HepG2 (cell line): Measurements from ENCODE around the gene NCOA3. TPM values are rescaled to one million over a fixed set of nuclear protein-coding genes. Genes with fewer than 3 reads are reported as not detected.

Experiments
- CAMTA2 ChIP-seq: sonication (generic); formaldehyde crosslinking; IDR thresholded peaks from 2 replicates; pipeline ENCODE4 v1.4.0; 2020; ENCODE audit warnings: mild to moderate bottlenecking, missing genetic modification reagents, borderline replicate concordance
- DMAP1 ChIP-seq: IDR thresholded peaks from 2 replicates; pipeline ENCODE4 v1.6.1; 2016
- EEA1 ChIP-seq: sonication (generic); formaldehyde crosslinking; IDR thresholded peaks from 2 replicates; pipeline ENCODE4 v1.5.1; 2020; ENCODE audit warnings: mild to moderate bottlenecking, missing genetic modification reagents, borderline replicate concordance
- NCOA5 ChIP-seq: sonication (generic); formaldehyde crosslinking; IDR thresholded peaks from 2 replicates; pipeline ENCODE4 v1.4.0; 2020; ENCODE audit warnings: missing genetic modification reagents
- PHB2 ChIP-seq: fragments of 450-650 bp; IDR thresholded peaks from 2 replicates; pipeline ENCODE4 v1.6.1; 2018; ENCODE audit not compliant: partially characterized antibody
- RBAK ChIP-seq: sonication (generic); formaldehyde crosslinking; IDR thresholded peaks from 2 replicates; pipeline ENCODE4 v1.5.1; 2020; ENCODE audit warnings: mild to moderate bottlenecking, missing genetic modification reagents
- RFX1 ChIP-seq: fragments of 450-650 bp; IDR thresholded peaks from 2 replicates; pipeline ENCODE4 v1.6.1; 2017
- SETDB1 ChIP-seq: sonication (generic); formaldehyde crosslinking; IDR thresholded peaks from 2 replicates; pipeline ENCODE4 v1.5.1; 2020; ENCODE audit warnings: missing genetic modification reagents, mild to moderate bottlenecking, borderline replicate concordance
- SIN3B ChIP-seq: fragments of 150-350 bp; IDR thresholded peaks from 2 replicates; pipeline ENCODE4 v1.6.1; 2014; ENCODE audit warnings: low read length
- TARDBP ChIP-seq: sonication (generic); formaldehyde crosslinking; IDR thresholded peaks from 2 replicates; pipeline ENCODE4 v1.8.0; 2022; ENCODE audit warnings: mild to moderate bottlenecking, missing genetic modification reagents
- TBX3 ChIP-seq: fragments of 450-650 bp; IDR thresholded peaks from 2 replicates; pipeline ENCODE4 v1.6.1; 2017; ENCODE audit warnings: antibody characterized with exemption, mild to moderate bottlenecking, inconsistent platforms, borderline replicate concordance
- TEAD2 ChIP-seq: sonication (generic); formaldehyde crosslinking; IDR thresholded peaks from 2 replicates; pipeline ENCODE4 v1.9.0; 2021; ENCODE audit warnings: missing genetic modification reagents
- WIZ ChIP-seq: sonication (generic); formaldehyde crosslinking; IDR thresholded peaks from 2 replicates; pipeline ENCODE4 v1.5.1; 2020; ENCODE audit warnings: mild to moderate bottlenecking, missing genetic modification reagents
- ZFYVE20 ChIP-seq: sonication (generic); formaldehyde crosslinking; IDR thresholded peaks from 2 replicates; pipeline ENCODE4 v1.8.0; 2023; ENCODE audit warnings: low read depth, mild to moderate bottlenecking, moderate library complexity, missing genetic modification reagents, borderline replicate concordance
- polyA plus RNA-seq, 8 experiments: library from polyadenylated mRNA; depleted of rRNA in 3 of 8; stranded (reverse) in 7 of 8; unstranded in 1 of 8; fragments of >200 nt; fragmentation: Illumina TruSeq in 4 of 8; extraction: Trizol in 4 of 8; gene quantifications; 2 replicates each; pipeline versions ENCODE4 v1.2.1 to v1.2.3, GENCODE V29; 2011 to 2016; ENCODE audit warnings: low read depth in 4 of 8, missing spikeins in 1 of 8, mixed read lengths in 1 of 8; ENCODE audit not compliant: insufficient read depth in 1 of 8
- total RNA-seq, 5 experiments: library from RNA; depleted of rRNA; stranded (reverse); fragments of >200 nt; fragmentation: Illumina TruSeq; extraction: Trizol; gene quantifications; 2 replicates each; pipeline ENCODE4 v1.2.3, GENCODE V29; 2016; ENCODE audit warnings: low read depth in 1 of 5
- TF ChIP-seq, protein P1 (sequence below): fragments of 450-650 bp; IDR thresholded peaks from 2 replicates; pipeline ENCODE4 v1.6.1; 2017
- TF ChIP-seq, protein P2 (sequence below): sonication (generic); formaldehyde crosslinking; IDR thresholded peaks from 2 replicates; pipeline ENCODE4 v1.8.0; 2023; ENCODE audit warnings: mild to moderate bottlenecking, missing genetic modification reagents
- TF ChIP-seq, protein P3 (sequence below): IDR thresholded peaks from 2 replicates; pipeline ENCODE4 v1.6.1; 2012; ENCODE audit warnings: low read length, improper control_type of control experiment
- TF ChIP-seq, protein P4 (sequence below): sonication (generic); formaldehyde crosslinking; IDR thresholded peaks from 2 replicates; pipeline ENCODE4 v1.4.0; 2020; ENCODE audit warnings: missing genetic modification reagents
- TF ChIP-seq, protein P5 (sequence below): IDR thresholded peaks from 2 replicates; pipeline ENCODE4 v1.6.1; 2016; ENCODE audit warnings: mild to moderate bottlenecking

Gene NCOA3
- total and polyA plus RNA-seq, 2 of the 13 experiments (the other 11 are each of a cell fraction or from before 2014, with no cell fraction given) = 35.0 to 56.8 TPM

DNA sequence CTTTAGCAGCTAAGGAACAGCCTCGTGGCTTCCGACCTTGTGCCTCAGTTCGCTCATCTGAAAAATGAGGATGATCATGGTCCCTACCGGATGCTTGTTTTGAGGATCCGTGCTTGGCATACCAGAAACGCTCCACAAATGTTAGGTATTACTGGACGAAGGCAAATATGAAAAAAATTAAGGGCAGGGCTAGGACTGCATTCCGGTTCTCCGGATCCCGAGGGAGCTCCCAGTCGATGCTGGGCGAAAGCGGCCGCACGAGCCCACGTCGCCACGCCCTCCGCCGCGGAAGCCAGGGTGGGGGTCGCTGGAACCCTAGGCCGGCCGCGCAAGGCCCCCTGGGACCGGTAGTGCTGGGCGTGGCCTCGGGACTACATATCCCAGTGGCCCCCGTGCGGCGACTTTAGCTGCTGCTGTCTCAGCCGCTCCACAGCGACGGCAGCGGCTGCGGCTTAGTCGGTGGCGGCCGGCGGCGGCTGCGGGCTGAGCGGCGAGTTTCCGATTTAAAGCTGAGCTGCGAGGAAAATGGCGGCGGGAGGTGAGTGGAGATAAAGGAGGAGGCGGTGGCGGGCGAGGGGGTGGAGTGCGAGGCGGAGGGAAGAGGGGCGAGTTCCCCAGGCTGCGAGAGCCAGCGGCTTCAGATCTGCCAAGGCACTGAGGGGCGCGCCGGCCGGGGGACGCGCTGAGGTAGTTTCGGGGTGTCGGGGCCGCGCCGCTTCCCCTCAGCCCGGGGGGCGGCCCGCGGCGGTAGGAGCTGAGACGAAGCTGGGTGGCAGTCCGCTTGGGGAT lies at the start of gene NCOA3 (continued):
- TF ChIP-seq, protein P1, sequence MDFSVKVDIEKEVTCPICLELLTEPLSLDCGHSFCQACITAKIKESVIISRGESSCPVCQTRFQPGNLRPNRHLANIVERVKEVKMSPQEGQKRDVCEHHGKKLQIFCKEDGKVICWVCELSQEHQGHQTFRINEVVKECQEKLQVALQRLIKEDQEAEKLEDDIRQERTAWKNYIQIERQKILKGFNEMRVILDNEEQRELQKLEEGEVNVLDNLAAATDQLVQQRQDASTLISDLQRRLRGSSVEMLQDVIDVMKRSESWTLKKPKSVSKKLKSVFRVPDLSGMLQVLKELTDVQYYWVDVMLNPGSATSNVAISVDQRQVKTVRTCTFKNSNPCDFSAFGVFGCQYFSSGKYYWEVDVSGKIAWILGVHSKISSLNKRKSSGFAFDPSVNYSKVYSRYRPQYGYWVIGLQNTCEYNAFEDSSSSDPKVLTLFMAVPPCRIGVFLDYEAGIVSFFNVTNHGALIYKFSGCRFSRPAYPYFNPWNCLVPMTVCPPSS = no peak
- TF ChIP-seq, protein P2, sequence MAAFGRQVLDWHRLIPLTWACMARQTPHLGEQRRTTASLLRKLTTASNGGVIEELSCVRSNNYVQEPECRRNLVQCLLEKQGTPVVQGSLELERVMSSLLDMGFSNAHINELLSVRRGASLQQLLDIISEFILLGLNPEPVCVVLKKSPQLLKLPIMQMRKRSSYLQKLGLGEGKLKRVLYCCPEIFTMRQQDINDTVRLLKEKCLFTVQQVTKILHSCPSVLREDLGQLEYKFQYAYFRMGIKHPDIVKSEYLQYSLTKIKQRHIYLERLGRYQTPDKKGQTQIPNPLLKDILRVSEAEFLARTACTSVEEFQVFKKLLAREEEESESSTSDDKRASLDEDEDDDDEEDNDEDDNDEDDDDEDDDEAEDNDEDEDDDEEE (CRISPR knock-in tag) = peak; percentile 97
- TF ChIP-seq, protein P3, sequence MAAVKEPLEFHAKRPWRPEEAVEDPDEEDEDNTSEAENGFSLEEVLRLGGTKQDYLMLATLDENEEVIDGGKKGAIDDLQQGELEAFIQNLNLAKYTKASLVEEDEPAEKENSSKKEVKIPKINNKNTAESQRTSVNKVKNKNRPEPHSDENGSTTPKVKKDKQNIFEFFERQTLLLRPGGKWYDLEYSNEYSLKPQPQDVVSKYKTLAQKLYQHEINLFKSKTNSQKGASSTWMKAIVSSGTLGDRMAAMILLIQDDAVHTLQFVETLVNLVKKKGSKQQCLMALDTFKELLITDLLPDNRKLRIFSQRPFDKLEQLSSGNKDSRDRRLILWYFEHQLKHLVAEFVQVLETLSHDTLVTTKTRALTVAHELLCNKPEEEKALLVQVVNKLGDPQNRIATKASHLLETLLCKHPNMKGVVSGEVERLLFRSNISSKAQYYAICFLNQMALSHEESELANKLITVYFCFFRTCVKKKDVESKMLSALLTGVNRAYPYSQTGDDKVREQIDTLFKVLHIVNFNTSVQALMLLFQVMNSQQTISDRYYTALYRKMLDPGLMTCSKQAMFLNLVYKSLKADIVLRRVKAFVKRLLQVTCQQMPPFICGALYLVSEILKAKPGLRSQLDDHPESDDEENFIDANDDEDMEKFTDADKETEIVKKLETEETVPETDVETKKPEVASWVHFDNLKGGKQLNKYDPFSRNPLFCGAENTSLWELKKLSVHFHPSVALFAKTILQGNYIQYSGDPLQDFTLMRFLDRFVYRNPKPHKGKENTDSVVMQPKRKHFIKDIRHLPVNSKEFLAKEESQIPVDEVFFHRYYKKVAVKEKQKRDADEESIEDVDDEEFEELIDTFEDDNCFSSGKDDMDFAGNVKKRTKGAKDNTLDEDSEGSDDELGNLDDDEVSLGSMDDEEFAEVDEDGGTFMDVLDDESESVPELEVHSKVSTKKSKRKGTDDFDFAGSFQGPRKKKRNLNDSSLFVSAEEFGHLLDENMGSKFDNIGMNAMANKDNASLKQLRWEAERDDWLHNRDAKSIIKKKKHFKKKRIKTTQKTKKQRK = no peak
- TF ChIP-seq EEA1 (CRISPR knock-in tag) (peak; percentile 79), ZFYVE20 (CRISPR knock-in tag) (peak; percentile 92; the same call in 1 of the 2 replicates), SIN3B (peak; percentile 39; the same call in 1 of the 2 replicates), RFX1 (no peak), CAMTA2 (CRISPR knock-in tag) (peak; percentile 99), TARDBP (CRISPR knock-in tag) (peak; percentile 93), NCOA5 (CRISPR knock-in tag) (no peak), DMAP1 (CRISPR knock-in tag) (peak; percentile 96), RBAK (peak; percentile 78), PHB2 (no peak), WIZ (CRISPR knock-in tag) (peak; percentile 93), SETDB1 (CRISPR knock-in tag) (no peak), TBX3 (no peak; the same call in 1 of the 2 replicates), TEAD2 (CRISPR knock-in tag) (no peak)
- TF ChIP-seq, protein P4, sequence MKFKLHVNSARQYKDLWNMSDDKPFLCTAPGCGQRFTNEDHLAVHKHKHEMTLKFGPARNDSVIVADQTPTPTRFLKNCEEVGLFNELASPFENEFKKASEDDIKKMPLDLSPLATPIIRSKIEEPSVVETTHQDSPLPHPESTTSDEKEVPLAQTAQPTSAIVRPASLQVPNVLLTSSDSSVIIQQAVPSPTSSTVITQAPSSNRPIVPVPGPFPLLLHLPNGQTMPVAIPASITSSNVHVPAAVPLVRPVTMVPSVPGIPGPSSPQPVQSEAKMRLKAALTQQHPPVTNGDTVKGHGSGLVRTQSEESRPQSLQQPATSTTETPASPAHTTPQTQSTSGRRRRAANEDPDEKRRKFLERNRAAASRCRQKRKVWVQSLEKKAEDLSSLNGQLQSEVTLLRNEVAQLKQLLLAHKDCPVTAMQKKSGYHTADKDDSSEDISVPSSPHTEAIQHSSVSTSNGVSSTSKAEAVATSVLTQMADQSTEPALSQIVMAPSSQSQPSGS (CRISPR knock-in tag) = peak; percentile 96
- TF ChIP-seq, protein P5, sequence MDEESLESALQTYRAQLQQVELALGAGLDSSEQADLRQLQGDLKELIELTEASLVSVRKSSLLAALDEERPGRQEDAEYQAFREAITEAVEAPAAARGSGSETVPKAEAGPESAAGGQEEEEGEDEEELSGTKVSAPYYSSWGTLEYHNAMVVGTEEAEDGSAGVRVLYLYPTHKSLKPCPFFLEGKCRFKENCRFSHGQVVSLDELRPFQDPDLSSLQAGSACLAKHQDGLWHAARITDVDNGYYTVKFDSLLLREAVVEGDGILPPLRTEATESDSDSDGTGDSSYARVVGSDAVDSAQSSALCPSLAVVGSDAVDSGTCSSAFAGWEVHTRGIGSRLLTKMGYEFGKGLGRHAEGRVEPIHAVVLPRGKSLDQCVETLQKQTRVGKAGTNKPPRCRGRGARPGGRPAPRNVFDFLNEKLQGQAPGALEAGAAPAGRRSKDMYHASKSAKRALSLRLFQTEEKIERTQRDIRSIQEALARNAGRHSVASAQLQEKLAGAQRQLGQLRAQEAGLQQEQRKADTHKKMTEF (CRISPR knock-in tag) = peak; percentile 99
